C4-2B (cell line): Measurements from ENCODE around the gene PKD2L1.

Experiments used
- H3K27ac ChIP-seq: fragments of 450-650 bp; 2 replicates; pipeline ENCODE4 v1.5.1; 2017
- CTCF ChIP-seq: fragments of 450-650 bp; conservative IDR thresholded peaks from 2 replicates; pipeline ENCODE4 v1.5.1; 2017; ENCODE audit warnings: mild to moderate bottlenecking
- ZFX ChIP-seq: fragments of 450-650 bp; IDR thresholded peaks from 2 replicates; pipeline ENCODE4 v1.6.1; 2017

Gene PKD2L1

GRCh38 chr10:100327718-100328009 is 2.4 kb downstream of the PKD2L1 start:
- H3K27ac ChIP-seq: no peak overlapping the region
- no peak for TF ChIP-seq CTCF

- no peak overlapping the region for H3K27ac ChIP-seq
- TF ChIP-seq CTCF (no peak), ZFX (no peak)
Observed at GRCh38 chr10:100327007-100327717, 2.9 kb downstream of the PKD2L1 start.

GRCh38 chr10:100325158-100325557 is 4.9 kb downstream of the PKD2L1 start:
- TF ChIP-seq CTCF: no peak
- TF ChIP-seq ZFX: no peak
- H3K27ac ChIP-seq: no peak overlapping the region

GRCh38 chr10:100319707-100320402 is 10.2 kb downstream of the PKD2L1 start:
- TF ChIP-seq CTCF: no peak
- no peak for TF ChIP-seq ZFX

GRCh38 chr10:100318207-100318606 is 11.8 kb downstream of the PKD2L1 start:
- TF ChIP-seq CTCF: no peak
- TF ChIP-seq ZFX: no peak

More at GRCh38 chr10:100319707-100320402, 10.2 kb downstream of the PKD2L1 start:
- H3K27ac ChIP-seq: no peak overlapping the region

GRCh38 chr10:100315615-100316014 is 14.4 kb downstream of the PKD2L1 start:
- no peak overlapping the region for H3K27ac ChIP-seq
- TF ChIP-seq CTCF: no peak

More at GRCh38 chr10:100318207-100318606, 11.8 kb downstream of the PKD2L1 start:
- H3K27ac ChIP-seq: no peak overlapping the region

GRCh38 chr10:100311298-100311697 is 18.7 kb downstream of the PKD2L1 start:
- TF ChIP-seq ZFX: no peak
- TF ChIP-seq CTCF: no peak
- no peak overlapping the region for H3K27ac ChIP-seq
